ENCODE results near the gene CISH. TPM values are rescaled to one million over a fixed set of nuclear protein-coding genes. Genes with fewer than 3 reads are reported as not detected.

CISH gene
- total RNA-seq, 3 donors from 2014 or later (not counting 1 experiment from before 2014, with no cell fraction given): 2.4 to 23.6 (median 11.3) TPM

DNA sequence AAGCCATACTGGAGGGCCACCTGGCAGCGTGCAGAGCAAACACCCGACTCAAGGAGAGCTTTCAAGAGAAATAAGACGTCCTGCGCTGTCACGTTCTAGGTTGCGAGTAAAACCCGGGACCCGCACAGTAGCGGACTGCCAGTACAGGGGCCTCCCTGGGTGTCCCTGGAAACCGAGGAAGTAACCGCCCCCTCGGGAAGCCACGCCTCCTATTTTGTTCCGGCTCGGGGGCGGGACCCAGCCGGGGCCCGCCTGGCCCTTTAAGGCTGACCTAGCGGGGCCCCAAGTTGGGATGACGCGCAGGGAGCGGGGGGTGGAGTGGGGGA is 5.2 kb upstream of the CISH start:
- WGBS (ENCODE audit: insufficient coverage): under 1% methylated on average over 18 of the region's 22 CpGs
- H3K9me3 Mint-ChIP-seq: no peaks in the 10 kb centered on the region
- peak overlapping the region; percentile 94 to 95 for H3K27ac Mint-ChIP-seq
- peaks cover 82% of the 10 kb centered on the region for H3K4me1 ChIP-seq (ENCODE audit: control insufficient read depth, insufficient read depth, low read length)
- H3K9me3 ChIP-seq (ENCODE audit: control insufficient read depth, insufficient read depth, low read length): no peaks in the 10 kb centered on the region
- peaks cover 2% of the 10 kb centered on the region for H3K36me3 ChIP-seq (ENCODE audit: control insufficient read depth, insufficient read depth, low read length)
- H3K27me3 Mint-ChIP-seq (ENCODE audit: low read depth in 2 of 2): no peaks in the 10 kb centered on the region
- peak overlapping the region; percentile 82 for H3K4me3 ChIP-seq (ENCODE audit: low read length)
- TF ChIP-seq, protein P1, sequence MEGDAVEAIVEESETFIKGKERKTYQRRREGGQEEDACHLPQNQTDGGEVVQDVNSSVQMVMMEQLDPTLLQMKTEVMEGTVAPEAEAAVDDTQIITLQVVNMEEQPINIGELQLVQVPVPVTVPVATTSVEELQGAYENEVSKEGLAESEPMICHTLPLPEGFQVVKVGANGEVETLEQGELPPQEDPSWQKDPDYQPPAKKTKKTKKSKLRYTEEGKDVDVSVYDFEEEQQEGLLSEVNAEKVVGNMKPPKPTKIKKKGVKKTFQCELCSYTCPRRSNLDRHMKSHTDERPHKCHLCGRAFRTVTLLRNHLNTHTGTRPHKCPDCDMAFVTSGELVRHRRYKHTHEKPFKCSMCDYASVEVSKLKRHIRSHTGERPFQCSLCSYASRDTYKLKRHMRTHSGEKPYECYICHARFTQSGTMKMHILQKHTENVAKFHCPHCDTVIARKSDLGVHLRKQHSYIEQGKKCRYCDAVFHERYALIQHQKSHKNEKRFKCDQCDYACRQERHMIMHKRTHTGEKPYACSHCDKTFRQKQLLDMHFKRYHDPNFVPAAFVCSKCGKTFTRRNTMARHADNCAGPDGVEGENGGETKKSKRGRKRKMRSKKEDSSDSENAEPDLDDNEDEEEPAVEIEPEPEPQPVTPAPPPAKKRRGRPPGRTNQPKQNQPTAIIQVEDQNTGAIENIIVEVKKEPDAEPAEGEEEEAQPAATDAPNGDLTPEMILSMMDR (IDR thresholded peaks at IDR 0.05): no peak
- intact Hi-C loops (cut with micrococcal nuclease): loop anchor here (1.0 to 5.0 kb wide), 7 partner anchors 36 to 1056 kb away; partner anchors contain the start of genes DCAF1, RBM15B and TEX264
- no peaks in the 10 kb centered on the region for H3K27me3 ChIP-seq (ENCODE audit: control insufficient read depth, insufficient read depth, low read length)
- peak overlapping the region; percentile 59 for H3K27ac ChIP-seq (ENCODE audit: low read length)
- peak overlapping the region; percentile 92 for H3K4me3 Mint-ChIP-seq
- ATAC-seq (peak; percentile 76 to 88 (median 77)), DNase-seq (peak; percentile 95)
- no peaks in the 10 kb centered on the region for H3K36me3 Mint-ChIP-seq
- peaks cover 59 to 71% of the 10 kb centered on the region in 2 donors for H3K4me1 Mint-ChIP-seq

DNA sequence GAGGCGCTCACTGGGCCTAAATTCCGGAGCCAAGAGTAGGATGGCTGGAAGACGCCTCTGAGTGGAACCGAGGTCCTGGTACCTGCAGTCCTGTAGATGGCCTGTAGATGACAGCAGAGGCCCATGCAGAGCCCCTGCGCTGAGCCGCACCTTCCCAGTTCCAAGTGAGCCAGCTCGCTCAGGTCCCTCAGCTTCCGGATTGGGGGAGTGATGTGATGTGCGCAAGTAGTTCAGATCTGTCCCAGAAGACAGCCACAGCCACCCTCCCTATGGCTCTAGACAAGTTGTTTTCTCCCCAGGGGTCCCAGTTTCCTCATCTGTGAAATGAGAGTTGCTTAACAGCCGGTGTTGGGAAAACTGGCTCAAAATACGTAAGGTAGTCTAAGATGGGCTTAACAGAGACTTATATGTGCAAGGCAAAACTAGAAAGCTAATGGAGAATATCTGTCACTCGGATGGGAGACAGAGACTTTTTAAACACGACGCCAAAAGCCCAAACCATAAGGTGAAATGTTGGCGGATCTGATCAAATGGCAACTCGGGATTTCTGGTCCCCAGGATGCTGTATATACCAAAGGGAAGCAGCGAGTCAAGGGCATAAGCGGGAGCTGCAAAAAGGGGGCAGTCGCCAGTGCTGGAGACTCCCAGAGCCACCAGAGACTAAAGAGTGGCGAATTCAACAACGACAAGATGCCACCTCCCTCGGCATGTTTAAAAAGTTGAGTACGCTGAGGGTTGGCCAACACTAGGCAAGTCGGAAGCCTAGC is 4.6 kb upstream of the CISH start:
- DNase-seq: peak; percentile 75 to 92
- H3K27ac ChIP-seq (ENCODE audit: low read length): peak overlapping the region; percentile 59
- no peaks in the 10 kb centered on the region for H3K27me3 ChIP-seq (ENCODE audit: control insufficient read depth, insufficient read depth, low read length)
- H3K4me3 ChIP-seq (ENCODE audit: low read length): peak overlapping the region; percentile 82
- peak; percentile 43 to 59 (median 44) for ATAC-seq
- H3K4me1 Mint-ChIP-seq: peaks cover 61 to 76% of the 10 kb centered on the region in 2 donors
- H3K4me3 Mint-ChIP-seq: peak overlapping the region; percentile 92
- no peaks in the 10 kb centered on the region for H3K9me3 ChIP-seq (ENCODE audit: control insufficient read depth, insufficient read depth, low read length)
- peak overlapping the region; percentile 94 to 95 for H3K27ac Mint-ChIP-seq
- intact Hi-C loops (cut with micrococcal nuclease): loop anchor here (1.0 to 5.0 kb wide), 7 partner anchors 36 to 1056 kb away; partner anchors contain the start of genes DCAF1, RBM15B and TEX264
- TF ChIP-seq, protein P1 (IDR thresholded peaks at IDR 0.05): peak; percentile 96
- peaks cover 2% of the 10 kb centered on the region for H3K36me3 ChIP-seq (ENCODE audit: control insufficient read depth, insufficient read depth, low read length)
- H3K9me3 Mint-ChIP-seq: no peaks in the 10 kb centered on the region
- peaks cover 80% of the 10 kb centered on the region for H3K4me1 ChIP-seq (ENCODE audit: control insufficient read depth, insufficient read depth, low read length)
- no peaks in the 10 kb centered on the region for H3K27me3 Mint-ChIP-seq (ENCODE audit: low read depth in 2 of 2)
- WGBS (ENCODE audit: insufficient coverage): under 1% methylated on average over 24 of the region's 24 CpGs
- H3K36me3 Mint-ChIP-seq: no peaks in the 10 kb centered on the region

- 87% methylated on average over 1 of the region's 1 CpG for WGBS (ENCODE audit: insufficient coverage)
- no peaks in the 10 kb centered on the region for H3K9me3 ChIP-seq (ENCODE audit: control insufficient read depth, insufficient read depth, low read length)
- H3K27ac Mint-ChIP-seq: no peak overlapping the region
- peaks cover 62 to 76% of the 10 kb centered on the region in 2 donors for H3K4me1 Mint-ChIP-seq
- H3K4me3 Mint-ChIP-seq: no peak overlapping the region
- intact Hi-C loops (cut with micrococcal nuclease): loop anchor here (2.0 to 5.0 kb wide), 2 partner anchors 24 to 1057 kb away; partner anchors contain the start of gene TEX264
- no peaks in the 10 kb centered on the region for H3K36me3 Mint-ChIP-seq
- TF ChIP-seq, protein P1 (IDR thresholded peaks at IDR 0.05): no peak
- no peaks in the 10 kb centered on the region for H3K27me3 ChIP-seq (ENCODE audit: control insufficient read depth, insufficient read depth, low read length)
- H3K27ac ChIP-seq (ENCODE audit: low read length): no peak overlapping the region
- no peaks in the 10 kb centered on the region for H3K27me3 Mint-ChIP-seq (ENCODE audit: low read depth in 2 of 2)
- no peak overlapping the region for H3K4me3 ChIP-seq (ENCODE audit: low read length)
- no peak for DNase-seq
- peaks cover 2% of the 10 kb centered on the region for H3K36me3 ChIP-seq (ENCODE audit: control insufficient read depth, insufficient read depth, low read length)
- ATAC-seq: no peak
- peaks cover 80% of the 10 kb centered on the region for H3K4me1 ChIP-seq (ENCODE audit: control insufficient read depth, insufficient read depth, low read length)
- no peaks in the 10 kb centered on the region for H3K9me3 Mint-ChIP-seq
These were observed 3.6 kb upstream of the CISH start for GRCh38 chr3:50615190-50615589.

Measured in natural killer cell (primary cell).